GM12878 (cell line): ENCODE results near the gene WEE2. TPM values are rescaled to one million over a fixed set of nuclear protein-coding genes. Genes with fewer than 3 reads are reported as not detected.

ENCODE experiments used
- ATAC-seq: fragments of 200-7000 bp; cut with Tn5 transposase; 3 replicates; pipeline ENCODE4 v1.9.1; 2020; ENCODE audit warnings: mild to moderate bottlenecking, moderate library complexity
- BruUV-seq: library from RNA; stranded (reverse); fragments of 400-500 nt; replicated peaks from 2 replicates; lab custom pipeline; 2021; lab: Mats Ljungman, UMichigan
- CTCF ChIA-PET: fragments of 300-600 bp; sonication (Branson Sonifier 250); formaldehyde crosslinking; extraction: SDS; loops from one replicate; lab custom pipeline; 2021; ENCODE audit warnings: inconsistent platforms; lab: Yijun Ruan, JAX
- POLR2A ChIA-PET: fragments of 350-600 bp; formaldehyde crosslinking; extraction: SDS; loops from one replicate; lab custom pipeline; 2021; ENCODE audit warnings: inconsistent platforms; lab: Charles Lee
- RAD21 ChIA-PET: fragments of 300-600 bp; sonication (Branson Sonifier 250); formaldehyde crosslinking; loops from one replicate; lab custom pipeline; 2023; ENCODE audit warnings: antibody characterized with exemption; ENCODE audit not compliant: unreplicated experiment; lab: Charles Lee
- SMC1A ChIA-PET: fragments of 300-600 bp; sonication (Branson Sonifier 250); formaldehyde crosslinking; loops from one replicate; lab custom pipeline; 2023; ENCODE audit not compliant: unreplicated experiment, uncharacterized antibody; lab: Charles Lee
- DNase-seq: peaks from one replicate; pipeline ENCODE4 v3.0.0-alpha.2; 2011; ENCODE audit warnings: low read depth, low spot score
- FAIRE-seq: peaks from 3 replicates; lab custom pipeline; 2011; peaks lifted over from hg19 to GRCh38; lab: Jason Lieb, UNC
- H2AFZ ChIP-seq: 2 replicates; pipeline ENCODE4 v1.6.0; 2011; ENCODE audit warnings: low read depth, low read length, control low read depth; ENCODE audit not compliant: control insufficient read depth
- H3K27ac ChIP-seq: 2 replicates; pipeline ENCODE4 v1.5.1; 2011; ENCODE audit warnings: control low read depth; ENCODE audit not compliant: control insufficient read depth, insufficient read depth
- H3K27me3 ChIP-seq, 2 experiments: replicated peaks in 1 of 2; 2 replicates each; pipeline versions ENCODE4 v1.6.0 to v1.6.1; 2011; ENCODE audit warnings: low read length in 1 of 2; ENCODE audit not compliant: control insufficient read depth in 2 of 2, insufficient read depth in 2 of 2
- H3K36me3 ChIP-seq, 2 experiments: 2 replicates each; pipeline ENCODE4 v1.5.1; 2011; ENCODE audit warnings: low read length in 1 of 2; ENCODE audit not compliant: control insufficient read depth in 2 of 2, insufficient read depth in 2 of 2
- H3K4me1 ChIP-seq: 2 replicates; pipeline ENCODE4 v1.6.1; 2011; ENCODE audit warnings: mild to moderate bottlenecking, low read length, moderate library complexity, mixed read lengths; ENCODE audit not compliant: control insufficient read depth, insufficient read depth
- H3K4me2 ChIP-seq: 2 replicates; pipeline ENCODE4 v1.6.0; 2011; ENCODE audit warnings: control low read depth; ENCODE audit not compliant: control insufficient read depth, insufficient read depth
- H3K4me3 ChIP-seq: fragments of 200-600 bp; sonication (generic); 2 replicates; pipeline ENCODE4 v1.5.1; 2016
- H3K79me2 ChIP-seq: 2 replicates; pipeline ENCODE4 v1.6.0; 2011; ENCODE audit warnings: low read length; ENCODE audit not compliant: control insufficient read depth, insufficient read depth
- H3K9ac ChIP-seq: 2 replicates; pipeline ENCODE4 v1.8.0; 2011; ENCODE audit warnings: low read length, control low read depth, mixed read lengths; ENCODE audit not compliant: control insufficient read depth, insufficient read depth
- H3K9me3 ChIP-seq: replicated peaks from 3 replicates; pipeline ENCODE4 v1.5.1; 2011; ENCODE audit warnings: mild to moderate bottlenecking, low read length; ENCODE audit not compliant: control insufficient read depth, insufficient read depth
- H4K20me1 ChIP-seq: 2 replicates; pipeline ENCODE4 v1.6.0; 2011; ENCODE audit not compliant: control insufficient read depth, insufficient read depth
- CBFB ChIP-seq: IDR thresholded peaks from 2 replicates; pipeline ENCODE4 v1.6.1; 2016; ENCODE audit warnings: antibody characterized with exemption, low read depth
- HDGF ChIP-seq: fragments of 450-650 bp; IDR thresholded peaks from 2 replicates; pipeline ENCODE4 v1.6.1; 2016; ENCODE audit warnings: antibody characterized with exemption
- MEF2A ChIP-seq: IDR thresholded peaks from 2 replicates; pipeline ENCODE4 v1.6.1; 2011; ENCODE audit warnings: low read depth, mild to moderate bottlenecking, low read length, moderate library complexity; ENCODE audit not compliant: insufficient read depth
- NFYA ChIP-seq: IDR thresholded peaks from 2 replicates; pipeline ENCODE4 v1.6.1; 2011; ENCODE audit warnings: low read depth, mild to moderate bottlenecking, low read length, improper control_type of control experiment, borderline replicate concordance
- RFX5 ChIP-seq: IDR thresholded peaks from 2 replicates; pipeline ENCODE4 v1.6.1; 2011; ENCODE audit warnings: low read depth, low read length, improper control_type of control experiment
- SIX5 ChIP-seq: IDR thresholded peaks from 2 replicates; pipeline ENCODE4 v1.6.1; 2011; ENCODE audit warnings: mild to moderate bottlenecking, low read depth, low read length, moderate library complexity; ENCODE audit not compliant: severe bottlenecking
- SMC3 ChIP-seq: IDR thresholded peaks from 2 replicates; pipeline ENCODE4 v1.6.1; 2011; ENCODE audit warnings: low read length, improper control_type of control experiment, borderline replicate concordance
- YBX1 ChIP-seq: fragments of 450-650 bp; IDR thresholded peaks from 2 replicates; pipeline ENCODE4 v1.6.1; 2016; ENCODE audit warnings: antibody characterized with exemption
- WGBS: methylation state at CpG from one replicate; pipeline ENCODE4 v1.1.6; 2016; ENCODE audit warnings: low lambda C conversion rate; ENCODE audit not compliant: insufficient replicate concordance, insufficient coverage; ENCODE audit errors: missing lambda C conversion rate; 5-methylcytosine and 5-hydroxymethylcytosine counted together
- in situ Hi-C: fragments of 300-500 bp; cut with MboI; formaldehyde crosslinking; loops from 9 replicates; pipeline ENCODE4 v1.14.3; 2018; ENCODE audit warnings: mixed read lengths
- intact Hi-C: fragments of 100-400 bp; cut with micrococcal nuclease; formaldehyde crosslinking; loops from one replicate; pipeline ENCODE4 v1.14.2; 2022; ENCODE audit not compliant: unreplicated experiment
- polyA plus RNA-seq, 11 experiments: library from polyadenylated mRNA; depleted of rRNA in 4 of 11; unstranded in 6 of 11; stranded (reverse) in 5 of 11; fragments of >200 nt; fragmentation: Nextera tagmentation in 4 of 11; fragmentation: Illumina TruSeq in 1 of 11; extraction: Ambion mirVana in 4 of 11; extraction: Trizol in 1 of 11; gene quantifications; 1 replicate in 1 of 11; 2 replicates in 10 of 11; pipeline versions ENCODE4 v1.2.1 to v1.2.3, GENCODE V29; 2011 to 2016; ENCODE audit warnings: inconsistent platforms in 2 of 11, missing spikeins in 2 of 11, low read depth in 1 of 11
- total RNA-seq, 4 experiments: library from RNA; depleted of rRNA in 3 of 4; stranded (reverse); fragments of >200 nt in 3 of 4; fragmentation: Illumina TruSeq in 1 of 4; extraction: Trizol in 1 of 4; gene quantifications; 2 replicates each; pipeline versions ENCODE4 v1.2.1 to v1.2.3, GENCODE V29; 2013 to 2021
- TF ChIP-seq, protein P1 (sequence below), 3 experiments: IDR thresholded peaks in 2 of 3; conservative IDR thresholded peaks in 1 of 3; 2 replicates each; pipeline ENCODE4 v1.5.1; 2011; ENCODE audit warnings: low read depth in 3 of 3, low read length in 3 of 3, mild to moderate bottlenecking in 3 of 3, control low read depth in 2 of 3, moderate library complexity in 2 of 3, inconsistent platforms in 1 of 3, mixed read lengths in 1 of 3; ENCODE audit not compliant: control insufficient read depth in 2 of 3, insufficient read depth in 1 of 3; ENCODE audit errors: extremely low read depth in 1 of 3
- TF ChIP-seq, protein P2 (sequence below): IDR thresholded peaks from 2 replicates; pipeline ENCODE4 v1.6.1; 2012; ENCODE audit warnings: improper control_type of control experiment, low read depth, low read length; ENCODE audit not compliant: insufficient replicate concordance
- TF ChIP-seq, protein P3 (sequence below): fragments of 450-650 bp; IDR thresholded peaks from 2 replicates; pipeline ENCODE4 v1.6.1; 2017; ENCODE audit warnings: borderline replicate concordance

Gene WEE2
- total and polyA plus RNA-seq, 10 of the 15 experiments (the other 5 are each of a cell fraction or from before 2014, with no cell fraction given), result 0.02 to 0.03 (median 0.03) TPM; not detected in 7

DNA sequence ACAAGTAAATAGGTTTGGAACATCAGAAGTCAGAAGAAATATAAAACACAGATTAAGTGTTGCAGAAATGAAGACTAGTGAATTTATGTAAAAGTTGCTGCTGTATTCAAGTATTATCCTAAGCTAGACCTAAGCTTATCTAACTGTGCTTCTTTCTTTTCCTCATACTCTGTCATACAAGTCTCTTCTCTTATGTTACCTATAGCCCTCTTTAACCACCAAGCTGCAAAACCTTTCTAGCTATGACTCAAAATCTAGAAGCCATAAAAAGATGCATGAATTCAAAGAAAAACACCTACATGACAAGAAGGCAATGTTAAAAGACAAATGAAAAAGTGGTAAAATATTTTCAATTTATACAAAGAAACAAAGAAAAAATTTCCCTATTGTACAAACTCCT, 29.1 kb upstream of the WEE2 start (continued):
- no peak for TF ChIP-seq SMC3
- TF ChIP-seq, protein P1, sequence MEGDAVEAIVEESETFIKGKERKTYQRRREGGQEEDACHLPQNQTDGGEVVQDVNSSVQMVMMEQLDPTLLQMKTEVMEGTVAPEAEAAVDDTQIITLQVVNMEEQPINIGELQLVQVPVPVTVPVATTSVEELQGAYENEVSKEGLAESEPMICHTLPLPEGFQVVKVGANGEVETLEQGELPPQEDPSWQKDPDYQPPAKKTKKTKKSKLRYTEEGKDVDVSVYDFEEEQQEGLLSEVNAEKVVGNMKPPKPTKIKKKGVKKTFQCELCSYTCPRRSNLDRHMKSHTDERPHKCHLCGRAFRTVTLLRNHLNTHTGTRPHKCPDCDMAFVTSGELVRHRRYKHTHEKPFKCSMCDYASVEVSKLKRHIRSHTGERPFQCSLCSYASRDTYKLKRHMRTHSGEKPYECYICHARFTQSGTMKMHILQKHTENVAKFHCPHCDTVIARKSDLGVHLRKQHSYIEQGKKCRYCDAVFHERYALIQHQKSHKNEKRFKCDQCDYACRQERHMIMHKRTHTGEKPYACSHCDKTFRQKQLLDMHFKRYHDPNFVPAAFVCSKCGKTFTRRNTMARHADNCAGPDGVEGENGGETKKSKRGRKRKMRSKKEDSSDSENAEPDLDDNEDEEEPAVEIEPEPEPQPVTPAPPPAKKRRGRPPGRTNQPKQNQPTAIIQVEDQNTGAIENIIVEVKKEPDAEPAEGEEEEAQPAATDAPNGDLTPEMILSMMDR (IDR thresholded peaks at IDR 0.05 in 2 of 3, conservative IDR thresholded peaks at IDR 0.05 in 1 of 3; ENCODE audit: control insufficient read depth in 2 of 3, extremely low read depth in 1 of 3, insufficient read depth in 1 of 3, low read depth in 3 of 3, low read length in 3 of 3), result no peak

DNA sequence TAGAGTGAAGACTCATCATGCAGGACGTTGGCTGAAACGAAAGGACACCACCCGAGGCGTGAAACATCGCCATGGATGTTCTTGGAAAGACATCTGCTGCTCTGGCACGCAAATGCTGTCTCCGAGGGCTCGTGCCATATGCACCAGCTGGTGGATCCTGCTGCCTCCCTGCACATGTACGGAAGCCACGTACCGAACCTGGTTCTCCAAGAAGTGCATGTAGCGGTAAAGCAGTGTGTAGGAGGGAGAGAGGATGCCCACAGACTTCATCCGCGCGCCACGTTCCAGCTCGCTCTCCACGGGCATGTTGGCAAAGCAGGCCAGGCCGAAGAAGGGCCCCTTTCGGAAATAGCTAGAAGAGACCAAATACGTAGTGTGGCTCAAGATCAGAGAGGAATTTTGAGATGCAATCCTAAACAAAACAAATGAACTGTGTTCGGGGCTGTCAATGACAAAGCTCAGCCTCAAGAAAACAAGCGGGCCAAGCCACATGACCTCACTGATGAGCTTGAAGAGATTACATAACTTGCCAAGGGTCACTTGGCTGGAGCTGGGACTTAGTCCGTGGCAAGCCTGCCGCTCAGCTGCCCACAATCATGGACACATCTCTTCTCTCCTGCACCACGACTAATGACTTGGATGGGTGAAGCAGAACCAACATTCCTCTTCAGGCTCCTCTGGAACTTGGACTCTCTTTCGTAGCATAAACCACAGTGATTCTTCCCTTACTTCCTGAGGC, 22.7 kb upstream of the WEE2 start:
- Histone ChIP-seq H3K4me2 (no peak overlapping the region), H3K9me3 (no peaks in the 10 kb centered on the region), H3K9ac (no peak overlapping the region), H3K79me2 (peaks cover 2% of the 10 kb centered on the region; the same call in 1 of the 2 replicates), H3K4me1 (no peaks in the 10 kb centered on the region), H3K27me3 (no peaks in the 10 kb centered on the region), H3K27ac (no peak overlapping the region), H3K4me3 (no peak overlapping the region), H4K20me1 (no peaks in the 10 kb centered on the region), H3K36me3 (peaks cover 8 to 18% of the 10 kb centered on the region in 2 experiments), H2AFZ (no peak overlapping the region)
- BruUV-seq, result no TSS peak
- ChIA-PET POLR2A (no interaction called here), SMC1A (interaction anchor here (0.9 to 1.5 kb wide), 4 partner anchors 8 to 31 kb away, joined by 3 read pairs; no protein-coding TSS in a partner anchor), RAD21 (interaction anchor here (0.7 kb wide), 1 partner anchor 16 kb away, joined by 3 read pairs; the partner anchor contains the start of gene DENND11), CTCF (interaction anchor here (0.6 to 2.0 kb wide), 3 partner anchors 10 to 947 kb away, joined by 3 to 6 read pairs (median 5); no protein-coding TSS in a partner anchor)
- ATAC-seq (no peak), DNase-seq (no peak), FAIRE-seq (no peak)
- intact Hi-C loops (no loop called here), in situ Hi-C loops (no loop called here)
- WGBS, result 94% methylated on average over 27 of the region's 27 CpGs
- TF ChIP-seq MEF2A (no peak), YBX1 (no peak), RFX5 (no peak), SIX5 (no peak), HDGF (no peak), CBFB (no peak), NFYA (no peak)
- TF ChIP-seq, protein P2, sequence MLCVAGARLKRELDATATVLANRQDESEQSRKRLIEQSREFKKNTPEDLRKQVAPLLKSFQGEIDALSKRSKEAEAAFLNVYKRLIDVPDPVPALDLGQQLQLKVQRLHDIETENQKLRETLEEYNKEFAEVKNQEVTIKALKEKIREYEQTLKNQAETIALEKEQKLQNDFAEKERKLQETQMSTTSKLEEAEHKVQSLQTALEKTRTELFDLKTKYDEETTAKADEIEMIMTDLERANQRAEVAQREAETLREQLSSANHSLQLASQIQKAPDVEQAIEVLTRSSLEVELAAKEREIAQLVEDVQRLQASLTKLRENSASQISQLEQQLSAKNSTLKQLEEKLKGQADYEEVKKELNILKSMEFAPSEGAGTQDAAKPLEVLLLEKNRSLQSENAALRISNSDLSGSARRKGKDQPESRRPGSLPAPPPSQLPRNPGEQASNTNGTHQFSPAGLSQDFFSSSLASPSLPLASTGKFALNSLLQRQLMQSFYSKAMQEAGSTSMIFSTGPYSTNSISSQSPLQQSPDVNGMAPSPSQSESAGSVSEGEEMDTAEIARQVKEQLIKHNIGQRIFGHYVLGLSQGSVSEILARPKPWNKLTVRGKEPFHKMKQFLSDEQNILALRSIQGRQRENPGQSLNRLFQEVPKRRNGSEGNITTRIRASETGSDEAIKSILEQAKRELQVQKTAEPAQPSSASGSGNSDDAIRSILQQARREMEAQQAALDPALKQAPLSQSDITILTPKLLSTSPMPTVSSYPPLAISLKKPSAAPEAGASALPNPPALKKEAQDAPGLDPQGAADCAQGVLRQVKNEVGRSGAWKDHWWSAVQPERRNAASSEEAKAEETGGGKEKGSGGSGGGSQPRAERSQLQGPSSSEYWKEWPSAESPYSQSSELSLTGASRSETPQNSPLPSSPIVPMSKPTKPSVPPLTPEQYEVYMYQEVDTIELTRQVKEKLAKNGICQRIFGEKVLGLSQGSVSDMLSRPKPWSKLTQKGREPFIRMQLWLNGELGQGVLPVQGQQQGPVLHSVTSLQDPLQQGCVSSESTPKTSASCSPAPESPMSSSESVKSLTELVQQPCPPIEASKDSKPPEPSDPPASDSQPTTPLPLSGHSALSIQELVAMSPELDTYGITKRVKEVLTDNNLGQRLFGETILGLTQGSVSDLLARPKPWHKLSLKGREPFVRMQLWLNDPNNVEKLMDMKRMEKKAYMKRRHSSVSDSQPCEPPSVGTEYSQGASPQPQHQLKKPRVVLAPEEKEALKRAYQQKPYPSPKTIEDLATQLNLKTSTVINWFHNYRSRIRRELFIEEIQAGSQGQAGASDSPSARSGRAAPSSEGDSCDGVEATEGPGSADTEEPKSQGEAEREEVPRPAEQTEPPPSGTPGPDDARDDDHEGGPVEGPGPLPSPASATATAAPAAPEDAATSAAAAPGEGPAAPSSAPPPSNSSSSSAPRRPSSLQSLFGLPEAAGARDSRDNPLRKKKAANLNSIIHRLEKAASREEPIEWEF, result no peak
- TF ChIP-seq, protein P3, sequence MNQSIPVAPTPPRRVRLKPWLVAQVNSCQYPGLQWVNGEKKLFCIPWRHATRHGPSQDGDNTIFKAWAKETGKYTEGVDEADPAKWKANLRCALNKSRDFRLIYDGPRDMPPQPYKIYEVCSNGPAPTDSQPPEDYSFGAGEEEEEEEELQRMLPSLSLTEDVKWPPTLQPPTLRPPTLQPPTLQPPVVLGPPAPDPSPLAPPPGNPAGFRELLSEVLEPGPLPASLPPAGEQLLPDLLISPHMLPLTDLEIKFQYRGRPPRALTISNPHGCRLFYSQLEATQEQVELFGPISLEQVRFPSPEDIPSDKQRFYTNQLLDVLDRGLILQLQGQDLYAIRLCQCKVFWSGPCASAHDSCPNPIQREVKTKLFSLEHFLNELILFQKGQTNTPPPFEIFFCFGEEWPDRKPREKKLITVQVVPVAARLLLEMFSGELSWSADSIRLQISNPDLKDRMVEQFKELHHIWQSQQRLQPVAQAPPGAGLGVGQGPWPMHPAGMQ, result no peak
